OCI-LY3 (cell line): ENCODE results near the gene HYAL3.

ENCODE experiments used
- H2AFZ ChIP-seq: fragments of 200-600, 300-600 bp; shearing (Covaris generic); 2 replicates; pipeline ENCODE4 v1.6.0; 2014; ENCODE audit warnings: antibody characterized with exemption, low read depth, low read length
- H3K27ac ChIP-seq: fragments of 200-600, 300-600 bp; sonication (generic); 2 replicates; pipeline ENCODE4 v1.5.1; 2014; ENCODE audit warnings: mild to moderate bottlenecking, low read length, moderate library complexity, mixed read lengths
- H3K27me3 ChIP-seq: fragments of 200-600, 300-600 bp; sonication (generic); 2 replicates; pipeline ENCODE4 v1.6.1; 2014; ENCODE audit warnings: low read depth, low read length, mixed read lengths
- H3K36me3 ChIP-seq: fragments of 200-600, 300-600 bp; sonication (generic); replicated peaks from 2 replicates; pipeline ENCODE3; 2014; ENCODE audit warnings: low read depth, low read length, mixed read lengths
- H3K4me1 ChIP-seq: fragments of 300-600, 200-600 bp; sonication (generic); 2 replicates; pipeline ENCODE4 v1.6.1; 2014; ENCODE audit warnings: low read length, mixed read lengths
- H3K4me2 ChIP-seq: fragments of 200-600, 300-600 bp; sonication (generic); 2 replicates; pipeline ENCODE4 v1.6.1; 2014; ENCODE audit warnings: low read length, mixed read lengths
- H3K4me3 ChIP-seq: fragments of 300-600, 200-600 bp; sonication (generic); 2 replicates; pipeline ENCODE4 v1.5.1; 2014; ENCODE audit warnings: antibody characterized with exemption, mild to moderate bottlenecking, low read length, moderate library complexity
- H3K79me2 ChIP-seq: fragments of 300-600, 200-600 bp; shearing (Covaris generic); 2 replicates; pipeline ENCODE4 v1.6.1; 2014; ENCODE audit warnings: mild to moderate bottlenecking, low read length, mixed read lengths
- H3K9ac ChIP-seq: fragments of 300-600, 200-600 bp; shearing (Covaris generic); 2 replicates; pipeline ENCODE4 v1.6.0; 2014; ENCODE audit warnings: mild to moderate bottlenecking, low read length, moderate library complexity
- H3K9me3 ChIP-seq: fragments of 200-600, 300-600 bp; shearing (Covaris generic); 2 replicates; pipeline ENCODE4 v1.6.1; 2014; ENCODE audit warnings: low read length, mixed read lengths; ENCODE audit not compliant: insufficient read depth
- H4K20me1 ChIP-seq: fragments of 200-600, 300-600 bp; sonication (generic); 2 replicates; pipeline ENCODE4 v1.6.1; 2016; ENCODE audit warnings: low read length, mixed read lengths; ENCODE audit not compliant: insufficient read depth
- CTCF ChIP-seq: fragments of 200-600, 300-600 bp; sonication (generic); IDR thresholded peaks from 2 replicates; pipeline ENCODE4 v1.5.1; 2014; ENCODE audit warnings: antibody characterized with exemption, low read length, low read depth
- EZH2phosphoT487 ChIP-seq: fragments of 200-600 bp; shearing (Covaris generic); IDR thresholded peaks from 2 replicates; pipeline ENCODE4 v1.6.1; 2018; ENCODE audit warnings: antibody characterized with exemption, mixed run types, low read depth

Gene HYAL3

GRCh38 chr3:50260027-50260941 lies 38.9 kb downstream of the HYAL3 start:
- H2AFZ ChIP-seq = peak overlapping the region; percentile 27; the same call in 1 of the 2 replicates

DNA sequence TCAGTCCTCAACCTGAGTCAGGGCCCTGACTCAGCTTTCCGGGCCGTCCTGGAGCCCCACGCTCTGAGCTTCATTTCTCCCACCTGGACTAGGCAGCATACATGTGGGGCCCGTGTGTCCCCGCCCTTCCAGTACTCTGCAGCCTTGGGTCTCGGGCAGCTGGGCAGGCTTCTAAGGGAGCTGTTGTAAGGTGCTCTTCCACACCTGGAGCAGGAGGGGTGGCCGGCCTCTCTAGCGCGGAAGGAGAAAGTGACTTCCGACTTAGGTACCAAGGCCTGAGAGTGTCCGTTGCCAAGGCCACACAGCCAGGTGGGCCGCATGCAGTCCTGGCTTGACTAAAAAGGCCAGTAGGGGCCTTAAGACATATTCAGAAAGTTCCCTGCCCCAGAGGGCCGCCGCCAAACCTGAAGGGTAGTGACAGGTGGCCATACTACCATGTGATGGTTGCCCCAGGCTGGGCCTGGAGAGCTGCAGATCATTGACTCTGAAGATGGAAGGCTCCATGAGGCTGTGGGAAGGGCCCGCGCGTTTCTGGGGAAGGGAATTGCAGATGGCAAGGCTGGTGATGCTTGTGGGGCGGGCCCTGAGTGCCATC lies 39.7 kb downstream of the HYAL3 start:
- Histone ChIP-seq H3K9me3 (0 out of 2 replicates have a peak, but pooled peaks cover 6% of the 10 kb centered on the region), H3K9ac (peak overlapping the region; percentile 21; the same call in 1 of the 2 replicates), H3K4me2 (peak overlapping the region; percentile 96), H4K20me1 (peaks cover 9% of the 10 kb centered on the region; the same call in 1 of the 2 replicates), H3K27me3 (no peaks in the 10 kb centered on the region), H3K36me3 (peaks cover 42% of the 10 kb centered on the region), H3K4me1 (peaks cover 13% of the 10 kb centered on the region), H3K79me2 (no peaks in the 10 kb centered on the region), H3K27ac (no peak overlapping the region), H3K4me3 (peak overlapping the region; percentile 86), H2AFZ (no peak overlapping the region)
- TF ChIP-seq CTCF (no peak), EZH2phosphoT487 (no peak)

More at GRCh38 chr3:50260027-50260941, 38.9 kb downstream of the HYAL3 start:
- peak; percentile 87 for TF ChIP-seq CTCF
- TF ChIP-seq EZH2phosphoT487 = no peak
- Histone ChIP-seq H3K79me2 (no peaks in the 10 kb centered on the region), H3K27me3 (no peaks in the 10 kb centered on the region), H3K4me3 (peak overlapping the region; percentile 86), H3K9ac (peak overlapping the region; percentile 83), H3K9me3 (0 out of 2 replicates have a peak, but pooled peaks cover 6% of the 10 kb centered on the region), H3K4me1 (peaks cover 13% of the 10 kb centered on the region), H3K4me2 (peak overlapping the region; percentile 96), H3K36me3 (peaks cover 35% of the 10 kb centered on the region), H3K27ac (peak overlapping the region; percentile 28), H4K20me1 (0 out of 2 replicates have a peak, but pooled peaks cover 2% of the 10 kb centered on the region)

DNA sequence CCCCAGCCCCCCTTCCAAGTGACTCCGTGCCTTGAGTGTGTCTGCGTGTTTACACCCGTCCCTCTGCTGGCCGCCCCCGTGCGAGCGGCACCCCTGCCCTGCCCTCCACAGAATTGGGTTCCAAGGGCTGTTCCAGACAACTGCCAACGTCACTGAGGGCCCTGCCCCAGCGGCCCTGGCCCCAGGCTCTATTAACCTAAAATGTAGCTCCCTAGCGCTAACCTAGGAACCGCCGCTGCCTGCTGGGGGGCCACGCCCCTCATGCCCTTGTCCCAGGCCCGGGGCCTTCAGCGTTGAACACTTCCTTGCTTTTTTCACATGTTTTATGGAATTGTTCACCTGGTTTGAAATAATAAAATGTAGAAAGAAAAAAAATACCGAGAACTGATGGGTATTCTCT lies 40.2 kb downstream of the HYAL3 start:
- Histone ChIP-seq H4K20me1 (peaks cover 11% of the 10 kb centered on the region), H3K27ac (no peak overlapping the region), H3K4me3 (no peak overlapping the region), H3K36me3 (peaks cover 46% of the 10 kb centered on the region), H3K79me2 (no peaks in the 10 kb centered on the region), H3K4me1 (peaks cover 13% of the 10 kb centered on the region), H2AFZ (no peak overlapping the region), H3K27me3 (no peaks in the 10 kb centered on the region), H3K9ac (no peak overlapping the region), H3K9me3 (0 out of 2 replicates have a peak, but pooled peaks cover 6% of the 10 kb centered on the region), H3K4me2 (no peak overlapping the region)
- TF ChIP-seq EZH2phosphoT487 (no peak), CTCF (no peak)
